SK-N-SH (cell line): ENCODE results near the gene AK5. TPM values are rescaled to one million over a fixed set of nuclear protein-coding genes. Genes with fewer than 3 reads are reported as not detected.

Source experiments
- CTCF ChIA-PET: fragments of 300-600, 350-600 bp; formaldehyde crosslinking; extraction: SDS; loops from one replicate; lab custom pipeline; 2021; lab: Yijun Ruan, JAX
- POLR2A ChIA-PET: fragments of 350-600 bp; sonication (Branson Sonifier 250); formaldehyde crosslinking; extraction: SDS; loops from one replicate; lab custom pipeline; 2020; ENCODE audit warnings: antibody characterized with exemption, inconsistent platforms; lab: Yijun Ruan, JAX
- DNase-seq: peaks from one replicate; pipeline ENCODE4 v3.0.0; 2012
- H2AFZ ChIP-seq: fragments of 200-600 bp; sonication (generic); 2 replicates; pipeline ENCODE4 v1.8.1; 2016; ENCODE audit warnings: antibody characterized with exemption, mild to moderate bottlenecking, low read depth
- H3F3A ChIP-seq: fragments of 200-600 bp; sonication (generic); replicated peaks from 2 replicates; pipeline ENCODE3; 2016; ENCODE audit warnings: antibody characterized with exemption, mild to moderate bottlenecking; ENCODE audit not compliant: insufficient read depth
- H3K27ac ChIP-seq, 2 experiments: fragments of 200-500 bp in 1 of 2; fragments of 200-600 bp in 1 of 2; sonication (Bioruptor generic) in 1 of 2; sonication (generic), shearing (Covaris generic) in 1 of 2; 2 replicates each; pipeline versions ENCODE4 v1.5.1 to v1.6.1; 2014 to 2016; ENCODE audit warnings: low read depth in 2 of 2, inconsistent platforms in 1 of 2, low read length in 1 of 2, mild to moderate bottlenecking in 1 of 2, mixed read lengths in 1 of 2
- H3K27me3 ChIP-seq: fragments of 200-600 bp; sonication (generic), shearing (Covaris generic); 2 replicates; pipeline ENCODE4 v1.6.1; 2016; ENCODE audit warnings: mixed run types; ENCODE audit not compliant: insufficient read depth
- H3K36me3 ChIP-seq, 2 experiments: fragments of 200-500 bp in 1 of 2; fragments of 200-600 bp in 1 of 2; sonication (Bioruptor generic) in 1 of 2; sonication (generic) in 1 of 2; replicated peaks in 1 of 2; 2 replicates each; pipeline versions ENCODE3 to v1.5.1; 2014 to 2016; ENCODE audit warnings: low read length in 1 of 2, mild to moderate bottlenecking in 1 of 2; ENCODE audit not compliant: insufficient read depth in 2 of 2, control insufficient read depth in 1 of 2
- H3K4me1 ChIP-seq, 2 experiments: fragments of 200-500 bp in 1 of 2; fragments of 200-600 bp in 1 of 2; sonication (Bioruptor generic) in 1 of 2; sonication (generic), shearing (Covaris generic) in 1 of 2; 2 replicates each; pipeline versions ENCODE4 v1.5.1 to v1.6.1; 2014 to 2016; ENCODE audit warnings: low read depth in 1 of 2, low read length in 1 of 2, mixed run types in 1 of 2; ENCODE audit not compliant: insufficient read depth in 2 of 2, control insufficient read depth in 1 of 2
- H3K4me2 ChIP-seq: fragments of 200-600 bp; sonication (generic), shearing (Covaris generic); 2 replicates; pipeline ENCODE4 v1.6.1; 2017; ENCODE audit warnings: mixed run types
- H3K4me3 ChIP-seq, 2 experiments: fragments of 200-500 bp in 1 of 2; fragments of 200-600 bp in 1 of 2; sonication (Bioruptor generic) in 1 of 2; sonication (generic), shearing (Covaris generic) in 1 of 2; 2 replicates each; pipeline versions ENCODE4 v1.5.1 to v1.8.1; 2014 to 2016; ENCODE audit warnings: low read depth in 2 of 2, inconsistent platforms in 1 of 2, low read length in 1 of 2, mild to moderate bottlenecking in 1 of 2, mixed read lengths in 1 of 2, moderate library complexity in 1 of 2
- H3K79me2 ChIP-seq: fragments of 200-600 bp; sonication (generic); 2 replicates; pipeline ENCODE4 v1.8.1; 2017; ENCODE audit warnings: mild to moderate bottlenecking; ENCODE audit not compliant: insufficient read depth
- H3K9ac ChIP-seq: fragments of 200-600 bp; sonication (generic); 2 replicates; pipeline ENCODE4 v1.6.1; 2017; ENCODE audit warnings: mixed run types
- H3K9me2 ChIP-seq: fragments of 200-600 bp; sonication (generic); 2 replicates; pipeline ENCODE4 v1.6.1; 2017; ENCODE audit warnings: mixed run types
- H3K9me3 ChIP-seq: fragments of 200-600 bp; sonication (generic); 2 replicates; pipeline ENCODE4 v1.6.1; 2017; ENCODE audit warnings: mixed run types, mild to moderate bottlenecking, moderate library complexity
- H4K20me1 ChIP-seq: fragments of 200-600 bp; sonication (generic); 2 replicates; pipeline ENCODE4 v1.6.1; 2017; ENCODE audit warnings: mild to moderate bottlenecking, mixed run types; ENCODE audit not compliant: insufficient read depth
- ELF1 ChIP-seq: IDR thresholded peaks from 2 replicates; pipeline ENCODE4 v1.4.0; 2012
- FOXJ3 ChIP-seq: sonication (generic); formaldehyde crosslinking; IDR thresholded peaks from 2 replicates; pipeline ENCODE4 v1.5.1; 2020; ENCODE audit warnings: mild to moderate bottlenecking, missing genetic modification reagents
- FOXM1 ChIP-seq: IDR thresholded peaks from 2 replicates; pipeline ENCODE4 v1.4.0; 2012; ENCODE audit warnings: low read depth, mild to moderate bottlenecking
- GATA2 ChIP-seq: sonication (generic); formaldehyde crosslinking; IDR thresholded peaks from 2 replicates; pipeline ENCODE4 v1.5.0; 2020; ENCODE audit warnings: mild to moderate bottlenecking, missing genetic modification reagents
- MXI1 ChIP-seq: IDR thresholded peaks from 2 replicates; pipeline ENCODE4 v1.6.1; 2012; ENCODE audit warnings: mild to moderate bottlenecking, low read depth, low read length, improper control_type of control experiment
- RAD21 ChIP-seq: IDR thresholded peaks from 2 replicates; pipeline ENCODE4 v1.6.1; 2012; ENCODE audit warnings: mild to moderate bottlenecking, low read length
- RCOR1 ChIP-seq: fragments of 150-350 bp; IDR thresholded peaks from 2 replicates; pipeline ENCODE4 v1.6.1; 2017; ENCODE audit warnings: antibody characterized with exemption, low read length
- REST ChIP-seq: IDR thresholded peaks from 2 replicates; pipeline ENCODE4 v1.6.1; 2012; ENCODE audit warnings: mild to moderate bottlenecking, low read depth, low read length, moderate library complexity
- SMC3 ChIP-seq: IDR thresholded peaks from 2 replicates; pipeline ENCODE4 v1.6.1; 2012; ENCODE audit warnings: low read depth, low read length, improper control_type of control experiment
- TEAD4 ChIP-seq: IDR thresholded peaks from 2 replicates; pipeline ENCODE4 v1.4.0; 2012; ENCODE audit warnings: mild to moderate bottlenecking, borderline replicate concordance; ENCODE audit not compliant: insufficient read depth
- YY1 ChIP-seq: IDR thresholded peaks from 2 replicates; pipeline ENCODE4 v1.4.0; 2012; ENCODE audit warnings: low read depth, mild to moderate bottlenecking
- ZBTB33 ChIP-seq: IDR thresholded peaks from 2 replicates; pipeline ENCODE4 v1.4.0; 2012; ENCODE audit warnings: low read depth, borderline replicate concordance
- WGBS: methylation state at CpG from one replicate; pipeline ENCODE4 v1.1.6; 2017; ENCODE audit warnings: low lambda C conversion rate; 5-methylcytosine and 5-hydroxymethylcytosine counted together
- polyA plus RNA-seq, 3 experiments: library from polyadenylated mRNA; depleted of rRNA; stranded (reverse); fragments of >200 nt; gene quantifications; 2 replicates each; pipeline ENCODE4 v1.2.3, GENCODE V29; 2012
- TF ChIP-seq, protein P1 (sequence below): IDR thresholded peaks from 2 replicates; pipeline ENCODE4; 2012
- TF ChIP-seq, protein P2 (sequence below): IDR thresholded peaks from 2 replicates; pipeline ENCODE4 v1.4.0; 2012; ENCODE audit warnings: low read depth, borderline replicate concordance

AK5 gene
- polyA plus RNA-seq, 1 of the 3 experiments (the other 2 are of a cell fraction) = 22.9 TPM

DNA sequence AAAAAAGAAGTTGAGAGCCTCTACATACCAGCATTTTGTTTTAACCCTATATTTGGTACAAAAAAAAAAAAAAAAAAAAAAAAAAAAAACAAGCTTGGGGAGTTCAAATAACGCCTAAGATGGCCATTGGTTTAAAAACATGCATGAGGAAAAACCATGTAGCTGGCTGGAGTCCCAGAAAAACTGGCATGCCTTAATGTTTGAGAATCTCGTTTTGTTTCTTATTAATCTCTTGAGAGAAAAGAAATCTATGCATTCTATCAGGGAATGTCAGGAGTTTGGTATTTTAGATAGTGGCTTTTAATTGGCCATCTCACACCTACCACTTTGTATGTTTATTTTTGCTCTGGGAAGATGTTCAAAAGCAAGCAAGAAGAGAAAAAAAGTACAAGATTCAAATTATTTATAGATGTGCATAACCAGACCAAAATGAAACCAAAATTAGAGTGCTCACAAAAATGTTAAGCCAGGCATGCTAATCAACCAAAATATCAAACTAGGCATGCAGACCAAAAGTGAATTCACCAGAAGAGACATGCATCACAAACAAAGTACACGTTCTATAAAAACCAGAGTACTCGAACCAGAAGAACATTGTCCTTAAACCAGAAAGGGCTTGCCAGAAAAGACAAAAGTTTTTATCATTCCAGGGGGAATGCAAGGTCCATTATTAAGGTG lies 156.6 kb downstream of the AK5 start (continued):
- TF ChIP-seq ZBTB33 (no peak), TEAD4 (no peak), MXI1 (no peak), RAD21 (no peak), FOXM1 (peak; percentile 82), REST (no peak), FOXJ3 (no peak)
- TF ChIP-seq, protein P1, sequence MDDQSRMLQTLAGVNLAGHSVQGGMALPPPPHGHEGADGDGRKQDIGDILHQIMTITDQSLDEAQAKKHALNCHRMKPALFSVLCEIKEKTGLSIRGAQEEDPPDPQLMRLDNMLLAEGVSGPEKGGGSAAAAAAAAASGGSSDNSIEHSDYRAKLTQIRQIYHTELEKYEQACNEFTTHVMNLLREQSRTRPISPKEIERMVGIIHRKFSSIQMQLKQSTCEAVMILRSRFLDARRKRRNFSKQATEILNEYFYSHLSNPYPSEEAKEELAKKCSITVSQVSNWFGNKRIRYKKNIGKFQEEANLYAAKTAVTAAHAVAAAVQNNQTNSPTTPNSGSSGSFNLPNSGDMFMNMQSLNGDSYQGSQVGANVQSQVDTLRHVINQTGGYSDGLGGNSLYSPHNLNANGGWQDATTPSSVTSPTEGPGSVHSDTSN = no peak

DNA sequence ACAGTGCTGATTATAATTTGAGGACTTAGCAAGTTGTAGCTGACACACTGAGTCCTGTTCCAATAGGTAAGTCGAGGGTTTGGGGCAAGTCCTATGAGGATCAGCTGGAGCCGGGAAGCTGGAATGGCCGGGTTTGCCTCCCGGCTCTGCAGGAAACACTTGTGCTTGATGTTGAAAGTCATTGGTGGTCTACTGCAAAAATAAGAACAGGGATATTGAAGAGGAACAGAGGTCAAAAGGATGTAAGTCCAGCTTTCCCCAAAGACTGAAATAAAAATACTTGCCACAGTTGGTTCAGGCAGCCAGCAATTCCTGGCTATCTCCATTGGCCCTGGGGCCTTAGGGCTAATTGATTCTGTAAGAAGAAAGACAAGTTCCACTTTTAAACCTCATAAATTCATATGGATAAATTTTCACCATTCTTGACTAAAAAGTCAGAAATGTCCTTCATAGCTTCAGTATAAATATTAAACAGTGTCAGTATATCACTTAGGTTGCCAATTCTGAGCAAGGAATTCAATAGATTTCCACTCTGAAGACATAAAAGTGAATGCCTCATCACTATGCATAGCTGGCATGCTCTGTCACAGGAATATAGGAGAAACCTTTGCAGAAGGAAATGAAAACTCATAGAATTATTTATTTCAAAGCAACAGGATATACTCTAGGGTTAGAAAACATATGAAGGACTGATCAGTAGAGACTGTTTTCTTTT lies 165.2 kb downstream of the AK5 start:
- Histone ChIP-seq H3K4me2 (0 out of 2 replicates have a peak overlapping the region, but pooled peaks have one; percentile 26), H3K9me3 (peaks cover 5% of the 10 kb centered on the region; the same call in 1 of the 2 replicates), H3F3A (peaks cover 12% of the 10 kb centered on the region), H3K36me3 (peaks cover 0 to 4% of the 10 kb centered on the region in 2 experiments), H3K79me2 (no peaks in the 10 kb centered on the region), H3K27me3 (no peaks in the 10 kb centered on the region), H3K9ac (no peak overlapping the region), H2AFZ (no peak overlapping the region), H3K9me2 (no peaks in the 10 kb centered on the region), H3K27ac (no peak overlapping the region), H3K4me3 (no peak overlapping the region), H4K20me1 (no peaks in the 10 kb centered on the region), H3K4me1 (peaks cover 0 to 11% of the 10 kb centered on the region in 2 experiments; a peak in 1 of 4 replicates)
- ChIA-PET CTCF (interaction anchor here (1.3 kb wide), 1 partner anchor 26 kb away, joined by 3 read pairs; no protein-coding TSS in a partner anchor), POLR2A (no interaction called here)
- TF ChIP-seq FOXM1 = no peak
- TF ChIP-seq YY1 = no peak
- TF ChIP-seq RCOR1 = no peak
- no peak for TF ChIP-seq GATA2 (CRISPR knock-in tag)
- TF ChIP-seq REST = no peak
- TF ChIP-seq, protein P2, sequence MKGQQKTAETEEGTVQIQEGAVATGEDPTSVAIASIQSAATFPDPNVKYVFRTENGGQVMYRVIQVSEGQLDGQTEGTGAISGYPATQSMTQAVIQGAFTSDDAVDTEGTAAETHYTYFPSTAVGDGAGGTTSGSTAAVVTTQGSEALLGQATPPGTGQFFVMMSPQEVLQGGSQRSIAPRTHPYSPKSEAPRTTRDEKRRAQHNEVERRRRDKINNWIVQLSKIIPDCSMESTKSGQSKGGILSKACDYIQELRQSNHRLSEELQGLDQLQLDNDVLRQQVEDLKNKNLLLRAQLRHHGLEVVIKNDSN = no peak
- no peak for TF ChIP-seq ELF1
- TF ChIP-seq SMC3 = no peak
- WGBS = 78% methylated on average over 4 of the region's 4 CpGs
- no peak for DNase-seq
